GM19438 (cell line): ENCODE results near the gene PLEK.
"Not testable (repeated sequence)": the region's sequence is repeated elsewhere in the genome, so short reads cannot be mapped to it uniquely, and the experiment has no call there.

ENCODE experiments used
- ATAC-seq: cut with Tn5 transposase; IDR thresholded peaks from one replicate; pipeline ENCODE4 v1.9.1; 2021; ENCODE audit warnings: low read depth; ENCODE audit not compliant: unreplicated experiment

The PLEK gene

GRCh38 chr2:68352651-68353391, 12.3 kb upstream of the PLEK start:
- no peak for ATAC-seq

GRCh38 chr2:68356599-68357239, 8.4 kb upstream of the PLEK start:
- ATAC-seq: no peak

- ATAC-seq: no peak
These were observed 7.3 kb upstream of the PLEK start for GRCh38 chr2:68357605-68358337.

GRCh38 chr2:68359889-68360288, 5.2 kb upstream of the PLEK start:
- no peak for ATAC-seq

- ATAC-seq: peak; percentile 43
These were observed 3.0 kb upstream of the PLEK start for GRCh38 chr2:68362069-68362468.

GRCh38 chr2:68362749-68363148, 2.3 kb upstream of the PLEK start:
- no peak for ATAC-seq

GRCh38 chr2:68363721-68364120, 1.4 kb upstream of the PLEK start:
- ATAC-seq: no peak

GRCh38 chr2:68366083-68366560, 1.0 kb downstream of the PLEK start:
- ATAC-seq: peak; percentile 36

GRCh38 chr2:68367953-68368653, 3.0 kb downstream of the PLEK start:
- no peak for ATAC-seq

- ATAC-seq: no peak
These were observed 3.7 kb downstream of the PLEK start for GRCh38 chr2:68368654-68369336.

GRCh38 chr2:68369337-68369734, 4.3 kb downstream of the PLEK start:
- no peak for ATAC-seq

- ATAC-seq: no peak
These were observed 6.1 kb downstream of the PLEK start for GRCh38 chr2:68371138-68371537.

GRCh38 chr2:68371581-68371980, 6.5 kb downstream of the PLEK start:
- ATAC-seq: no peak

GRCh38 chr2:68372485-68372884, 7.4 kb downstream of the PLEK start:
- no peak for ATAC-seq

GRCh38 chr2:68374184-68374583, 9.1 kb downstream of the PLEK start:
- ATAC-seq: no peak

GRCh38 chr2:68375582-68375981, 10.5 kb downstream of the PLEK start:
- no peak for ATAC-seq

- ATAC-seq: no peak
These were observed 12.2 kb downstream of the PLEK start for GRCh38 chr2:68377137-68377780.

- ATAC-seq: not testable (repeated sequence)
These were observed 13.7 kb downstream of the PLEK start for GRCh38 chr2:68378779-68379178.

GRCh38 chr2:68379184-68379708, 14.2 kb downstream of the PLEK start:
- ATAC-seq: no peak

- ATAC-seq: no peak
These were observed 18.7 kb downstream of the PLEK start for GRCh38 chr2:68383778-68384177.
